ENCODE data around the gene ARID1B. TPM values are rescaled to one million over a fixed set of nuclear protein-coding genes. Genes with fewer than 3 reads are reported as not detected.

Gene ARID1B
- total RNA-seq = 16.7 and 75.8 TPM in 2 replicates

GRCh38 chr6:156776840-156777576, at the start of gene ARID1B:
ARID1B (plus strand) TSS chr6:156777378; CDS start chr6:156777681, 303 bp downstream.
- peak; percentile 53 for DNase-seq (ENCODE audit: low read depth)

GRCh38 chr6:156727715-156728385, 49.3 kb upstream of the ARID1B start:
- DNase-seq (ENCODE audit: low read depth) = no peak

DNA sequence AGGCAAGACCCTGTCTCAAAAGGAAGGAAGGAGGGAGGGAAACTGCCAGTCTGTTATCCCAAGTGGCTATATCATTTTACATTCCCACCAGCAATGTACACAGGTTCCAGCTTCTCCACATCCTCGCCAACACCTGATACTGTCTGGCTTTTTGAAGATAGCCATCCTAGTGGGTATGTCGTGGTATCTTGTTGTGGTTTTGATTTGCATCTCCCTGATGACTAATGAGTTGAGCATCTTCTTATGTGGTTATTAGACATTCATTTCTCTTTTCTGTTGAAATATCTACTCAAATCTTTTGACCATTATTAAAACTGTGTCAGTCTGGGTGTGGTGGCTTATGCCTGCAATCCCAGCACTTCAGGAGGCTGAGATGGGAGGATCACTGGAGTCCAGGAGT, 47.9 kb upstream of the ARID1B start:
- peak; percentile 79 for DNase-seq (ENCODE audit: low read depth)

- peak; percentile 72 for DNase-seq (ENCODE audit: low read depth)
Measured at GRCh38 chr6:156731396-156731795, 45.8 kb upstream of the ARID1B start.

DNA sequence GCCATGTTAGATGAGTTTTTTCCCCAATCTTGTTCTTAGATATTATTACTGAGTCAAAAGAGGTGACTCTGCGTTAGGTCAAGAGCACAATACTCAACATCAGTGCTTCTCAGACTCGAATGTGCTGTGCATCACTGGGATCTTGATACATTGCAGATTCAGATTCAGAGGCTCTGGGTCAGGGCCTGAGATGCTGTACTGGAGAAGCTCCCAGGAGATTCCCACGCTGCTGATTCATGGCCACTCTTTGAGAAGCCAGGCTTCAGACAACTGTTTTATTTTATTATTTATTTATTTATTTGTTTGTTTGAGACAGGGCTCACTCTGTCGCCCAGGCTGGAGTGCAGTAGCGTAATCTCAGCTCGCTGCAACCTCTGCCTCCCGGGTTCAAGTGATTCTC, 41.4 kb upstream of the ARID1B start:
- no peak for DNase-seq (ENCODE audit: low read depth)

DNA sequence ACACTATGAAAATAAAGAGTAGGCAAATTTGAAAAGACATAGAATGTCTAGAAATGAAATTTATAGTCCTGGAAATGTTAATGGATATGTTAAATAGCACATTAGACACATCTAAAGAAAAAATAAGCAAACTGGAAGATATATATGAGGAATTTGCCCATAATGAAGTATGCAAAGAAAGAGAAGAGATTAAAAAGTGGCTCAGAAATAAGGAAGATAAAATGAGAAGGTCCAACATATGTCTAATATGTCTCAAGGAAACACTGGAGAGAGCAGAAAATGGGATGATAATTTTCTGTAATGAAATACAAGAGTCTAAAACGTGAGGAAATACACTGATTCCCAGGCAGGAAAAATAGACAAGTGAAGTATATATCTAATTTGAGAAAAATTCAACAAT, 36.6 kb upstream of the ARID1B start:
- no peak for DNase-seq (ENCODE audit: low read depth)

GRCh38 chr6:156741287-156742073, 35.7 kb upstream of the ARID1B start:
- no peak for DNase-seq (ENCODE audit: low read depth)

GRCh38 chr6:156747715-156748114, 29.5 kb upstream of the ARID1B start:
- no peak for DNase-seq (ENCODE audit: low read depth)

GRCh38 chr6:156748504-156748903, 28.7 kb upstream of the ARID1B start:
- no peak for DNase-seq (ENCODE audit: low read depth)

DNA sequence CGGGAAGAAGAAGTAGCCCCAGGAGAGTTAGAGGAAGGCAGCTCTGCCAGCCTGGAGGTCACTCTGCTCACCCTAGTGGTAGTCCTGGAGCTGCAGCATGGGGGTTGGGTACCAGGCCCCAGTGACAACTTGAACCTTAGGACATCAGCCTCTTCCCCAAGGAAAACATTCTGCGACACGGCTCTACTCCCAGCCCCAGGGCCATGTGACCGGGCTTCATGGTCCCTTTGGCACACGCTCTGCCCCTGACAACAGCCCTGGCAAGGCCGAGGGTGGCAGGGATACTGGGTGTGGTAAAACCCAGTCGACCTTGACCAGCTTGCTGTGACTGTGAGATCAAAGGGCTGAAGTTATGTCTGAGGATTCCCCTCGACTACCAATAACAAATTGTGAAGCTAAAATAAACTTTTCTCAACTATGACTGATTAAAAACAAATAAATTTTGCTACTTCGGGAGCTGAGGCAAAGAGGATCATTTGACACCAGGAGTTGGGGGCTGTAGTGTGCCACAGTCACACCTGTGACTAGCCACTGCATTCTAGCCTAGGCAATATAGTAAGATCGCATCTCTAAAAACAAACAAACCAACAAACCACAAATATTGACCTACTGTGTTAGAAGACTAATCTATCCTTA, 24.4 kb upstream of the ARID1B start:
- DNase-seq (ENCODE audit: low read depth) = peak; percentile 68

- DNase-seq (ENCODE audit: low read depth) = no peak
Measured at GRCh38 chr6:156756630-156757610, 20.3 kb upstream of the ARID1B start.

DNA sequence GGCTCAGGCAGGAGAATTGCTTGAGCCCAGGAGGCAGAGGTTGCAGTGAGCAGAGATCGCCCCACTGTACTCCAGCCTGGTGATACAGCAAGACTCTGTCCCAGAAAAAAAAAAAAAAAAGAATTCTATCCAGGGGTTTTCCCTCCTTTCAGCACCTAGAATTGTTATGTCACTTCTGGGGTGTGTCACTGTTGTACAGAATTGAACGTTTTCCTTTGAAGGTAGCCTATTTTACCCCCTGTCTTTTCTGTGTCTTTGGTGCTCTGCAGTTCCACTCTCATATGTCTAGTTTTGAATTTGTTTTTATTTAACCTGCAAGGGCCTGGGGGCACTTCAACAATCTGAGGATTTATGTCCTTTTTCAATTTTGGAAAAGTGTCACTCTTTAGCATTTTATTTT, 19.3 kb upstream of the ARID1B start:
- DNase-seq (ENCODE audit: low read depth) = no peak

DNA sequence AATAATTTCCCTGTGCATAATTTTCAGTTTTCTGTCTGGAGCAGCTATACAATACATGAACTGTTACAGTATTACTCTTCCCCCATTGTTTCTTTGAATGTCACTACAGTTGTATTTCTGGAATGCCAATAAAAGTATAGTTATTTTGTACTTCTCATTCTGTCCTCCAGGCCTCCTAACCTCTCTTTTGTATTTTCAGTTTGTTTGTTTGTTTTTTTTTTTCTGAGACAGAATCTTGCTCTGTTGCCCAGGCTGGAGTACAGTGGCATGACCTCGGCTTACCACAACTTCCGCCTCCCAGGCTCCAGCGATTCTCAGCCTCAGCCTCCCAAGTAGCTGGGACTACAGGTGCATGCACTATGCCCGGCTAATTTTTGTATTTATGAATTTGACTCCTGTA, 16.8 kb upstream of the ARID1B start:
- no peak for DNase-seq (ENCODE audit: low read depth)

- no peak for DNase-seq (ENCODE audit: low read depth)
Measured at GRCh38 chr6:156762547-156762946, 14.6 kb upstream of the ARID1B start.

DNA sequence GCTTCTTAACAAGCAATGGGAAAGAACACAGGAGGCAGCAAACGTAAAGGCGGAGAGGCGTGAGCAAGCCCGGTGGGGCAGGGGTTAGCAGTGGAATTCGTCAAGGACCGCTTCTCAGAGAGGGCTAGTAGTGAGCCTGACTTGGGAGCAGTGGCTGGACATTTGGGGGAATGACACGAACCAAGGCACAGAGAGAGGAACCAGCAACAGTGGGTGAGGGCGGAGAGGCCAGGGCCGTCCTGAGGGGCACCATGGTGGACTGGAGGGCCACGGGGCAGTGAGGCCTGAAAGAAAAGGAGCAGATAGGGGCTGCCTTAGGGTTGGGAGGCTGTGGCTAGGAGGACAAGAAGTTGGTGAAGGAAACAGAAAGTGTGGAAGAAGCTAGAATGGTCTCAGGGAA, 12.1 kb upstream of the ARID1B start:
- no peak for DNase-seq (ENCODE audit: low read depth)

- peak; percentile 55 for DNase-seq (ENCODE audit: low read depth)
Measured at GRCh38 chr6:156767603-156768467, 9.3 kb upstream of the ARID1B start.

- DNase-seq (ENCODE audit: low read depth) = no peak
Measured at GRCh38 chr6:156771047-156771446, 6.1 kb upstream of the ARID1B start.

DNA sequence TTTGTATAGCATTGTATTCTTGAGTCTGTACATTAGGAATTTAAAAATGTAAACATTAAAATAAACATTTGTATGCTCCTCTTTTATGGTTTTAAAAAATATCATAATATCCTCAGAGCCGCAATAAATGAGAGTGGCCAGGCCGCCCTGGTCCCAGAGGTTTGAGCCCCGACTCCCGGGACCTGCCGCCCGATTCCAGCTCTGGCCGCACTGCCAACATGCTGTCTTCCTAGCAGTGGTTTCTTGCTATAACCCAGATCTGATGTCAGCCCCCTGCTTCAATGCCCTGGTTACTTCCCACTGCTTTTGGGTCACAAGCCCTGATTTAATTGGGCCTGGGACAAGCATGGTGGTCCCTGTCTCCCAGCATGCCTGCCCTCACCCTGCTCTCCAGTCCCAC, 5.4 kb upstream of the ARID1B start:
- DNase-seq (ENCODE audit: low read depth) = no peak

- no peak for DNase-seq (ENCODE audit: low read depth)
Measured at GRCh38 chr6:156773476-156773875, 3.7 kb upstream of the ARID1B start.

All from renal cortical epithelial cell (primary cell).